Esophagus squamous epithelium (tissue), 5 donors: ENCODE data around the gene UQCRC2. TPM values are rescaled to one million over a fixed set of nuclear protein-coding genes. Genes with fewer than 3 reads are reported as not detected.
"Not testable (repeated sequence)": the region's sequence is repeated elsewhere in the genome, so short reads cannot be mapped to it uniquely, and the experiment has no call there.

Source experiments
- DNase-seq: peaks from one replicate; lab custom pipeline; 2025; lab: John Stamatoyannopoulos, UW
- H3K27ac ChIP-seq, 4 donors: fragments of 200-600 bp; sonication (generic); one replicate each; pipeline ENCODE4 v1.5.1; 2016 to 2019; ENCODE audit warnings: mild to moderate bottlenecking in 1 of 4
- H3K27me3 ChIP-seq, 4 donors: fragments of 200-600 bp; sonication (generic); 1 replicate in 3 of 4; 2 replicates in 1 of 4; pipeline versions ENCODE4 v1.5.1 to v1.6.0; 2017 to 2021; ENCODE audit warnings: antibody characterized with exemption in 1 of 4
- H3K36me3 ChIP-seq, 3 donors: fragments of 200-600 bp; sonication (generic); one replicate each; pipeline ENCODE4 v1.5.1; 2016 to 2019
- H3K4me1 ChIP-seq, 3 donors: fragments of 200-600 bp; sonication (generic); one replicate each; pipeline ENCODE4 v1.5.1; 2017 to 2019
- H3K4me3 ChIP-seq, 4 donors: fragments of 200-600 bp; sonication (generic); 1 replicate in 3 of 4; 2 replicates in 1 of 4; pipeline ENCODE4 v1.5.1; 2016 to 2019; ENCODE audit warnings: mild to moderate bottlenecking in 2 of 4, moderate library complexity in 1 of 4
- H3K9me3 ChIP-seq, 3 donors: fragments of 200-600 bp; sonication (generic); one replicate each; pipeline ENCODE4 v1.5.1; 2016 to 2019
- CTCF ChIP-seq, 6 experiments: fragments of 450-650 bp in 4 of 6; fragments of 200-600 bp in 2 of 6; sonication (generic) in 2 of 6; IDR thresholded peaks; one replicate each; pipeline ENCODE4 v1.5.1; 2016 to 2019; ENCODE audit warnings: antibody characterized with exemption in 6 of 6, mild to moderate bottlenecking in 4 of 6, moderate library complexity in 4 of 6
- POLR2A ChIP-seq, 4 donors: fragments of 450-650 bp; IDR thresholded peaks; one replicate each; pipeline ENCODE4 v1.6.1; 2017; ENCODE audit warnings: antibody characterized with exemption in 4 of 4, mild to moderate bottlenecking in 4 of 4, moderate library complexity in 3 of 4
- WGBS, 2 donors: methylation state at CpG; one replicate each; pipeline ENCODE4 v1.1.5; 2018; 5-methylcytosine and 5-hydroxymethylcytosine counted together
- intact Hi-C: fragments of 100-400 bp; cut with DNase I; formaldehyde crosslinking; loops from one replicate; pipeline ENCODE4 v1.15.0; 2022
- total RNA-seq, 4 donors: library from RNA; depleted of rRNA; stranded (reverse); fragments of >200 nt; gene quantifications; one replicate each; pipeline ENCODE4 v1.1.0, GENCODE V29; 2016
- donor health status: DM: yes; HTN: yes; CAD: no.

Gene UQCRC2
- total RNA-seq, 4 donors from 2014 or later = 107 to 207 (median 181) TPM

- no peaks in the 10 kb centered on the region for H3K36me3 ChIP-seq
- WGBS, 2 donors = 79 to 85% methylated on average over 9 of the region's 9 CpGs
- TF ChIP-seq POLR2A (IDR thresholded peaks at IDR 0.05) (no peak), CTCF (IDR thresholded peaks at IDR 0.05) (no peak)
- DNase-seq = no peak
- H3K9me3 ChIP-seq = no peaks in the 10 kb centered on the region
- intact Hi-C loops = loop anchor here (10.0 kb wide), 1 partner anchor 188 kb away; no protein-coding TSS in a partner anchor
- H3K4me3 ChIP-seq = no peak overlapping the region
- H3K4me1 ChIP-seq = peaks cover 0 to 37% (median 11%) of the 10 kb centered on the region in 3 donors
- H3K27ac ChIP-seq = peak overlapping the region in 2 of 4 donors; percentile 24 to 26
- no peaks in the 10 kb centered on the region for H3K27me3 ChIP-seq
These were observed 43.9 kb downstream of the UQCRC2 start for GRCh38 chr16:21996923-21997696.

- Histone ChIP-seq H3K36me3 (no peaks in the 10 kb centered on the region), H3K9me3 (no peaks in the 10 kb centered on the region), H3K27ac (peak overlapping the region in 2 of 4 donors; percentile 24 to 26), H3K4me3 (no peak overlapping the region), H3K4me1 (peaks cover 0 to 37% (median 11%) of the 10 kb centered on the region in 3 donors), H3K27me3 (no peaks in the 10 kb centered on the region)
- intact Hi-C loops = loop anchor here (10.0 kb wide), 1 partner anchor 187 kb away; no protein-coding TSS in a partner anchor
- DNase-seq = no peak
- TF ChIP-seq CTCF (IDR thresholded peaks at IDR 0.05) (no peak), POLR2A (IDR thresholded peaks at IDR 0.05) (no peak)
- 75 to 86% methylated on average over 6 to 7 of the region's 7 CpGs for WGBS, 2 donors
These were observed 44.7 kb downstream of the UQCRC2 start for GRCh38 chr16:21997697-21998480.

- intact Hi-C loops = loop anchor here (5.0 kb wide), 2 partner anchors 71 to 296 kb away; partner anchors contain the start of gene POLR3E
- Histone ChIP-seq H3K4me1 (peaks cover 0 to 37% (median 11%) of the 10 kb centered on the region in 3 donors), H3K27ac (peak overlapping the region in 1 of 4 donors; percentile 15), H3K4me3 (no peak overlapping the region), H3K27me3 (no peaks in the 10 kb centered on the region), H3K36me3 (no peaks in the 10 kb centered on the region), H3K9me3 (no peaks in the 10 kb centered on the region)
- WGBS, 2 donors = 0 to 23% methylated on average over 1 of the region's 1 CpG
- no peak for DNase-seq
- TF ChIP-seq POLR2A (IDR thresholded peaks at IDR 0.05) (no peak), CTCF (IDR thresholded peaks at IDR 0.05) (no peak)
These were observed 48.4 kb downstream of the UQCRC2 start for GRCh38 chr16:22001591-22001990.

GRCh38 chr16:22002047-22002446 lies 48.9 kb downstream of the UQCRC2 start:
- intact Hi-C loops = loop anchor here (5.0 kb wide), 2 partner anchors 70 to 295 kb away; partner anchors contain the start of gene POLR3E
- H3K27ac ChIP-seq, H3K36me3 ChIP-seq, H3K4me3 ChIP-seq, DNase-seq, H3K9me3 ChIP-seq, H3K27me3 ChIP-seq: not testable (repeated sequence)
- peaks cover 0 to 42% (median 13%) of the 10 kb centered on the region in 3 donors for H3K4me1 ChIP-seq
- 63 to 100% methylated on average over 1 of the region's 1 CpG for WGBS, 2 donors

GRCh38 chr16:22003195-22003594 lies 50.0 kb downstream of the UQCRC2 start:
- WGBS, 2 donors = 87% methylated on average over 3 to 4 of the region's 4 CpGs
- Histone ChIP-seq H3K9me3 (no peaks in the 10 kb centered on the region), H3K27me3 (no peaks in the 10 kb centered on the region), H3K4me1 (peaks cover 0 to 42% (median 16%) of the 10 kb centered on the region in 3 donors), H3K36me3 (no peaks in the 10 kb centered on the region), H3K27ac (no peak overlapping the region), H3K4me3 (no peak overlapping the region)
- no peak for TF ChIP-seq CTCF (IDR thresholded peaks at IDR 0.05)
- no peak for TF ChIP-seq POLR2A (IDR thresholded peaks at IDR 0.05)
- DNase-seq = no peak
- intact Hi-C loops = loop anchor here (5.0 kb wide), 2 partner anchors 69 to 294 kb away; partner anchors contain the start of gene POLR3E
